Measurements from ENCODE around the gene TDRD7. TPM values are rescaled to one million over a fixed set of nuclear protein-coding genes. Genes with fewer than 3 reads are reported as not detected.

The TDRD7 gene, protein sequence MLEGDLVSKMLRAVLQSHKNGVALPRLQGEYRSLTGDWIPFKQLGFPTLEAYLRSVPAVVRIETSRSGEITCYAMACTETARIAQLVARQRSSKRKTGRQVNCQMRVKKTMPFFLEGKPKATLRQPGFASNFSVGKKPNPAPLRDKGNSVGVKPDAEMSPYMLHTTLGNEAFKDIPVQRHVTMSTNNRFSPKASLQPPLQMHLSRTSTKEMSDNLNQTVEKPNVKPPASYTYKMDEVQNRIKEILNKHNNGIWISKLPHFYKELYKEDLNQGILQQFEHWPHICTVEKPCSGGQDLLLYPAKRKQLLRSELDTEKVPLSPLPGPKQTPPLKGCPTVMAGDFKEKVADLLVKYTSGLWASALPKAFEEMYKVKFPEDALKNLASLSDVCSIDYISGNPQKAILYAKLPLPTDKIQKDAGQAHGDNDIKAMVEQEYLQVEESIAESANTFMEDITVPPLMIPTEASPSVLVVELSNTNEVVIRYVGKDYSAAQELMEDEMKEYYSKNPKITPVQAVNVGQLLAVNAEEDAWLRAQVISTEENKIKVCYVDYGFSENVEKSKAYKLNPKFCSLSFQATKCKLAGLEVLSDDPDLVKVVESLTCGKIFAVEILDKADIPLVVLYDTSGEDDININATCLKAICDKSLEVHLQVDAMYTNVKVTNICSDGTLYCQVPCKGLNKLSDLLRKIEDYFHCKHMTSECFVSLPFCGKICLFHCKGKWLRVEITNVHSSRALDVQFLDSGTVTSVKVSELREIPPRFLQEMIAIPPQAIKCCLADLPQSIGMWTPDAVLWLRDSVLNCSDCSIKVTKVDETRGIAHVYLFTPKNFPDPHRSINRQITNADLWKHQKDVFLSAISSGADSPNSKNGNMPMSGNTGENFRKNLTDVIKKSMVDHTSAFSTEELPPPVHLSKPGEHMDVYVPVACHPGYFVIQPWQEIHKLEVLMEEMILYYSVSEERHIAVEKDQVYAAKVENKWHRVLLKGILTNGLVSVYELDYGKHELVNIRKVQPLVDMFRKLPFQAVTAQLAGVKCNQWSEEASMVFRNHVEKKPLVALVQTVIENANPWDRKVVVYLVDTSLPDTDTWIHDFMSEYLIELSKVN
- 7.9 TPM for polyA plus RNA-seq (2012; ENCODE audit: insufficient read depth, insufficient read length)

DNA sequence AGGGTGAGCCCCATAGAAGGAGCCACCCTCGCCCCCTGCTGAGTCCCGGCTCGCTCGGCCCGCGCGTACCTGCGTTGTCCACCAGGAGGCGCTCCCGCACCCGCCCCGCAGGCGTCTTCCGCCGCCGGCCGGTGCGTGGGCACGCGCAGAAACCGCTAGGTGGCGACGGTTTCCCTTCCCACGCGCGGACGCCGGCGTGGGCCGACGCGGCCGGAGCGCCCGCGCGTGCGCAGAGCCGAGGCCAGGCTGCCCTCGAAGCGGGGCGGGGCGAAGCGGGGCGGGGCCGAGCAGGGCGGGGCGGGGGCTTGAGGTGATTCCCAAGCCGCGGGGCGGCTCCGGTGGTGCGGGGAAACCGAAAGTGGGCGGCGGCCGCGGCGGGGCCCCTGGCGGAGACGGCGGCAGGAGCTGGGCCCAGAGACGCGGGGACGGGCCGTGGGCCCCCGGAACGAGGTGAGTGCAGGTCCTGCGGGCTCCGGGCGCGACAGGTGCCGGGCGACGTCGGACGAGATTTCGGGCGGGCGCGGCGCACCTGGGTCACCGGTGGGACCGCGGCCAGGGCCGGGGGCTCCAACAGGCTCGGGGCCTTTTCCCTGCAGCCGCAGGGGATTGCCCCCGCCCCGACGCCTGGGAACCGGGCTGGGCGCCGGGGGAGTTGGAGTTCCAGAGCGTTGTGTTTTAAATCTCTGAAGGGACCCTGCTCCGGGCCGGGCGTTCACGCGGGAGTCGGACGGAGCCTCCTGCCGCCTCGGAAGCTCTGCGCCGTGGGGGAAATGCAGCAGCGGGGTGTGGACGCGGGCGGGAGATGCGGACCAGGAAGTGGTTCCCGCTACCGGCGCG is at the start of gene TDRD7:
Gene TDRD7 (plus strand): TSS at position 308 of the 837 bp plus-strand sequence. CDS start 16,370 bp downstream, outside the sequence.
- H3K4me3 ChIP-seq (ENCODE audit: low read length) = peak within 1 kb of the TSS; percentile 61
- peak; percentile 69 for DNase-seq (ENCODE audit: low read depth, low spot score)

GRCh38 chr9:97362777-97363545 is 48.9 kb upstream of the TDRD7 start:
- H3K4me3 ChIP-seq (ENCODE audit: low read length) = no peak overlapping the region
- DNase-seq (ENCODE audit: low read depth, low spot score) = peak; percentile 21

- no peak overlapping the region for H3K4me3 ChIP-seq (ENCODE audit: low read length)
- DNase-seq (ENCODE audit: low read depth, low spot score) = no peak
Measured at GRCh38 chr9:97363661-97364299, 48.1 kb upstream of the TDRD7 start.

GRCh38 chr9:97364769-97365490 is 47.0 kb upstream of the TDRD7 start:
- no peak overlapping the region for H3K4me3 ChIP-seq (ENCODE audit: low read length)
- no peak for DNase-seq (ENCODE audit: low read depth, low spot score)

- no peak overlapping the region for H3K4me3 ChIP-seq (ENCODE audit: low read length)
- no peak for DNase-seq (ENCODE audit: low read depth, low spot score)
Measured at GRCh38 chr9:97365634-97366033, 46.3 kb upstream of the TDRD7 start.

DNA sequence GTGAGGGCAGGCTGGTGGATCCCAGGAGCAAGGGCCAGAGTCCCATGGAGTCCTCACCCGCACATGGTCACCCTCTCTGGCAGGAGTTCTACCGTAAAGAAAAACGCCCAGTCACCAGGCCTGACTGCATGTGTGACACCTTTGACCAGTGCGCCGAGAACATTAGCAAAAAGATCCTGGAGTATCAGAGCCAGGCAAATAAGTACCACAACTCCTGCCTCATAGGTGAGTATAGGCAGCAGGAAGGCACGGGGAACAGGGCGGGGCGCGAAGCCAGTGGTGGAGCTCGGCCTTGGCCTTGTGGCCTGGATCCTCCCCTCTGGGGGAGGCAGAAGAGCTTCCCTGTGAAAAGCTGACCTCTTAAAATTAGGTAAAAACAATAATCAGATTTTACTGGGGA is 45.4 kb upstream of the TDRD7 start:
- no peak overlapping the region for H3K4me3 ChIP-seq (ENCODE audit: low read length)
- DNase-seq (ENCODE audit: low read depth, low spot score) = no peak

- H3K4me3 ChIP-seq (ENCODE audit: low read length) = no peak overlapping the region
- no peak for DNase-seq (ENCODE audit: low read depth, low spot score)
Measured at GRCh38 chr9:97366889-97367288, 45.0 kb upstream of the TDRD7 start.

- no peak overlapping the region for H3K4me3 ChIP-seq (ENCODE audit: low read length)
- DNase-seq (ENCODE audit: low read depth, low spot score) = no peak
Measured at GRCh38 chr9:97367729-97368128, 44.2 kb upstream of the TDRD7 start.

GRCh38 chr9:97368964-97369363 is 42.9 kb upstream of the TDRD7 start:
- H3K4me3 ChIP-seq (ENCODE audit: low read length) = no peak overlapping the region
- DNase-seq (ENCODE audit: low read depth, low spot score) = no peak

DNA sequence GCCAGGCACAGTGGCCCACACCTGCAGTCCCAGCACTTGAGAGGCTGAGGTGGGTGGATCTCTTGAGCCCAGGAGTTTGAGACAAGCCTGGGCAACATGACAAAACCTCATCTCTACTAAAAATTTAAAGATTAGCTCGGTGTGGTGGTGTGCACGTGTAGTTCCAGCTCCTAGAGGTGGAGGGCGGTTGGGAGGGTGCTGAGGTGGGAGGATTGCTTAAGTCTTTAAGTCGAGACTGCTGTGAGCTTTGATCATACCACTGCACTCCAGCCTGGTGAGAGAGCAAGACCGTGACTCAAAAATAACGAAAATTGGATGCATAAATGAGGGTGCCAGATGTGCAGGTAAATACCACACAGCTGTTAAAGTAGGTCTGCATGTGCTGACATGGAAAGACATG is 39.3 kb upstream of the TDRD7 start:
- H3K4me3 ChIP-seq (ENCODE audit: low read length) = no peak overlapping the region
- peak; percentile 54 for DNase-seq (ENCODE audit: low read depth, low spot score)

DNA sequence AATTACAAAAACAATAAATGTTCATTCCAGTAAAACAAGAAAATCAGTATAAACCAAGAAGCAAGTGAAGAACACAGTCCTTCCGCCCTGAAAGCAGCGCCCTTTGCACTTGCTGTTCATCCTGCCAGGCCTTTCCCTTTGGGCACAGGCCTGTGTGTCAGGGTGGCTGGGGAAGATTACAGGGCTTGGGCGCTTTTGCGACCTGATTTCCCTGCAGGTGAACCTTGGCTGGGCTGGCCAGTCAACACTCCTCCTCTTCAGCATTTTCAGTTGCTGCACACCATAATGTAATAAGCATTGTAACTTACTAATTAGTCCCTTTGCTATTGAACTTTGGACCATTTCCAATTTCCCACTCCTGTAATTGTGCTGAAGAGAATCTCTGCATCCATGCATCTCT is 38.6 kb upstream of the TDRD7 start:
- no peak for DNase-seq (ENCODE audit: low read depth, low spot score)
- H3K4me3 ChIP-seq (ENCODE audit: low read length) = no peak overlapping the region

- no peak overlapping the region for H3K4me3 ChIP-seq (ENCODE audit: low read length)
- no peak for DNase-seq (ENCODE audit: low read depth, low spot score)
Measured at GRCh38 chr9:97374811-97375210, 37.1 kb upstream of the TDRD7 start.

- DNase-seq (ENCODE audit: low read depth, low spot score) = no peak
- no peak overlapping the region for H3K4me3 ChIP-seq (ENCODE audit: low read length)
Measured at GRCh38 chr9:97376902-97377301, 35.0 kb upstream of the TDRD7 start.

DNA sequence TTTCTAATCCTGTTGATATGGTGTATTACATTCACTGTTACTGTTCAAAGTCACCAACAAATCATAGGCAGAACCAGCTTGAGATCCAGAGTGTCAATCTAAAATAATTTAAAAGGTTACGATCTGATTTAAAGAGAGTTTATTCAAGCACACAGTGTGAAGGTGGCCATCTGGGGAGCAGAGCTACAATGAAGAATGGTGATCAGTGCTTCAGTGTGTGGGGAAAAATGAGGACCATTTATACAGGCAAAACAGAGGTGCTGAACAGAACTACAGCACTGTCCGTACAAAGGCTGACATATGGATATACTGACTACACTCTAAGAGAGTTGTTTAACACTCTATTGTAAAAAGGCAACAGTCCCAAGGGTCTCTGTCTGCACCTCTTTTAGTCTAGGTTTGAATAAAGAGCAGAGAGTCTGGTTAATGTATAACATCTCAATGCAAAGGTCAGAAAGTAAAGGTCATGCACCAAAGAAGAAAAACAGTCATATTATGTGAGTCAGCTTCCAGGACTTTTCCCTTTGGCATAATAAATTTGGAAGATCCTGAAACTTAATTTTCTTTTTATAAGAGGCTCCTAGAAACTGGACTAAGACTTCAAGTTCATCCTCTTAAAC is 29.7 kb upstream of the TDRD7 start:
- DNase-seq (ENCODE audit: low read depth, low spot score) = no peak
- no peak overlapping the region for H3K4me3 ChIP-seq (ENCODE audit: low read length)

- no peak overlapping the region for H3K4me3 ChIP-seq (ENCODE audit: low read length)
- no peak for DNase-seq (ENCODE audit: low read depth, low spot score)
Measured at GRCh38 chr9:97384406-97385262, 27.3 kb upstream of the TDRD7 start.

Data from Jurkat, Clone E6-1 (cell line).